HG02610 (cell line): ENCODE data around the gene PLA2G2D.
"Not testable (repeated sequence)": the region's sequence is repeated elsewhere in the genome, so short reads cannot be mapped to it uniquely, and the experiment has no call there.

Experiments
- ATAC-seq: cut with Tn5 transposase; IDR thresholded peaks from one replicate; pipeline ENCODE4 v1.9.1; 2021; ENCODE audit warnings: mild to moderate bottlenecking, moderate library complexity; ENCODE audit not compliant: unreplicated experiment

The PLA2G2D gene

GRCh38 chr1:20143318-20143717 lies 24.0 kb upstream of the PLA2G2D start:
- ATAC-seq = no peak

GRCh38 chr1:20142001-20142710 lies 22.8 kb upstream of the PLA2G2D start:
- ATAC-seq = no peak

- no peak for ATAC-seq
Observed at GRCh38 chr1:20141466-20141865, 22.1 kb upstream of the PLA2G2D start.

GRCh38 chr1:20141001-20141400 lies 21.7 kb upstream of the PLA2G2D start:
- ATAC-seq = no peak

GRCh38 chr1:20139776-20140612 lies 20.7 kb upstream of the PLA2G2D start:
- no peak for ATAC-seq

- ATAC-seq = no peak
Observed at GRCh38 chr1:20138961-20139550, 19.7 kb upstream of the PLA2G2D start, which contains the start of gene PLA2G2F. PLA2G2F (plus strand) TSS chr1:20139323; CDS start chr1:20139428, 105 bp downstream.

GRCh38 chr1:20138346-20138745 lies 19.0 kb upstream of the PLA2G2D start:
- no peak for ATAC-seq

- no peak for ATAC-seq
Observed at GRCh38 chr1:20137604-20138003, 18.3 kb upstream of the PLA2G2D start.

GRCh38 chr1:20137055-20137454 lies 17.7 kb upstream of the PLA2G2D start:
- no peak for ATAC-seq

- no peak for ATAC-seq
Observed at GRCh38 chr1:20136249-20136648, 16.9 kb upstream of the PLA2G2D start.

GRCh38 chr1:20134995-20135394 lies 15.7 kb upstream of the PLA2G2D start:
- ATAC-seq = no peak

GRCh38 chr1:20130518-20130917 lies 11.2 kb upstream of the PLA2G2D start:
- ATAC-seq = not testable (repeated sequence)

GRCh38 chr1:20126806-20127440 lies 7.6 kb upstream of the PLA2G2D start:
- ATAC-seq = no peak

GRCh38 chr1:20126041-20126805 lies 6.9 kb upstream of the PLA2G2D start:
- ATAC-seq = no peak

- no peak for ATAC-seq
Observed at GRCh38 chr1:20125100-20125499, 5.8 kb upstream of the PLA2G2D start.

- no peak for ATAC-seq
Observed at GRCh38 chr1:20124456-20125057, 5.2 kb upstream of the PLA2G2D start.

- ATAC-seq = no peak
Observed at GRCh38 chr1:20123722-20124455, 4.6 kb upstream of the PLA2G2D start.

GRCh38 chr1:20120796-20121195 lies 1.5 kb upstream of the PLA2G2D start:
- ATAC-seq = no peak

GRCh38 chr1:20117236-20117635 lies 2.1 kb downstream of the PLA2G2D start:
- no peak for ATAC-seq
